ENCODE data around the gene TMPRSS3.

DNA sequence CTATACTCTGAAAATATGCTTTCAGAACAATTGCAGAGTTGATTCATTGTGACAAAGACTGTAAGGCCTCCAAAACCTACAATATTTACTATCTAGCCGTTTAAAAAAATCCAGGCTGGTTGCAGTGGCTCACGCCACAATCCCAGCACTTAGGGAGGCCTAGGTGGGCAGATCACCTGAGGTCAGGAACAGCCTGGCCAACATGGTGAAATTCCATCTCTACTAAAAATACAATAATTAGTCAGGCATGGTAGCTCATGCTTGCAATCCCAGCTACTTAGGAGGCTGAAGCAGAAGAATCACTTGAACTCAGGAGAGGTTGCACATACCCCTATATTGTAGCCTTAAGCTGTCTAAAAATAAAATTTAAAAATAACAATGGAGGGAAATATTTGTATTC lies 39.8 kb downstream of the TMPRSS3 start:
- TF ChIP-seq, protein P1, sequence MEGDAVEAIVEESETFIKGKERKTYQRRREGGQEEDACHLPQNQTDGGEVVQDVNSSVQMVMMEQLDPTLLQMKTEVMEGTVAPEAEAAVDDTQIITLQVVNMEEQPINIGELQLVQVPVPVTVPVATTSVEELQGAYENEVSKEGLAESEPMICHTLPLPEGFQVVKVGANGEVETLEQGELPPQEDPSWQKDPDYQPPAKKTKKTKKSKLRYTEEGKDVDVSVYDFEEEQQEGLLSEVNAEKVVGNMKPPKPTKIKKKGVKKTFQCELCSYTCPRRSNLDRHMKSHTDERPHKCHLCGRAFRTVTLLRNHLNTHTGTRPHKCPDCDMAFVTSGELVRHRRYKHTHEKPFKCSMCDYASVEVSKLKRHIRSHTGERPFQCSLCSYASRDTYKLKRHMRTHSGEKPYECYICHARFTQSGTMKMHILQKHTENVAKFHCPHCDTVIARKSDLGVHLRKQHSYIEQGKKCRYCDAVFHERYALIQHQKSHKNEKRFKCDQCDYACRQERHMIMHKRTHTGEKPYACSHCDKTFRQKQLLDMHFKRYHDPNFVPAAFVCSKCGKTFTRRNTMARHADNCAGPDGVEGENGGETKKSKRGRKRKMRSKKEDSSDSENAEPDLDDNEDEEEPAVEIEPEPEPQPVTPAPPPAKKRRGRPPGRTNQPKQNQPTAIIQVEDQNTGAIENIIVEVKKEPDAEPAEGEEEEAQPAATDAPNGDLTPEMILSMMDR (IDR thresholded peaks at IDR 0.05; ENCODE audit: insufficient read depth, low read length, poor library complexity, severe bottlenecking): no peak
- no peak for TF ChIP-seq EZH2phosphoT487 (conservative IDR thresholded peaks at IDR 0.05; ENCODE audit: low read length)

Data from SU-DHL-6 (cell line).